IMR-90 (cell line): ENCODE measurements around the gene NHLRC1. TPM values are rescaled to one million over a fixed set of nuclear protein-coding genes. Genes with fewer than 3 reads are reported as not detected.

Source experiments
- ATAC-seq: fragments of 200-7000 bp; cut with Tn5 transposase; 2 replicates; pipeline ENCODE4 v1.9.1; 2020; ENCODE audit warnings: low read depth, mild to moderate bottlenecking, moderate library complexity
- BruUV-seq: library from RNA; stranded (reverse); fragments of 400-500 nt; replicated peaks from 2 replicates; lab custom pipeline; 2021; lab: Mats Ljungman, UMichigan
- CTCF ChIA-PET: fragments of 300-600 bp; formaldehyde crosslinking; extraction: SDS; loops from one replicate; lab custom pipeline; 2021; ENCODE audit warnings: antibody characterized with exemption; lab: Yijun Ruan, JAX
- POLR2A ChIA-PET: fragments of 300-600 bp; sonication (Branson Sonifier 250); formaldehyde crosslinking; loops from one replicate; lab custom pipeline; 2022; ENCODE audit warnings: antibody characterized with exemption; ENCODE audit not compliant: unreplicated experiment; lab: Charles Lee
- DNase-seq: peaks from one replicate; pipeline ENCODE4 v3.0.0; 2013
- H2AFZ ChIP-seq: replicated peaks from 2 replicates; pipeline ENCODE3; 2013; ENCODE audit warnings: low read length, mild to moderate bottlenecking; ENCODE audit not compliant: poor library complexity
- H2AK5ac ChIP-seq: 2 replicates; pipeline ENCODE4 v1.6.1; 2013; ENCODE audit warnings: low read depth, low read length, inconsistent platforms
- H2AK9ac ChIP-seq: replicated peaks from 2 replicates; pipeline ENCODE3; 2013; ENCODE audit warnings: mild to moderate bottlenecking, low read depth, low read length, moderate library complexity; ENCODE audit not compliant: poor library complexity
- H2BK120ac ChIP-seq: 2 replicates; pipeline ENCODE4 v1.6.1; 2013; ENCODE audit warnings: low read depth, low read length, inconsistent platforms
- H2BK15ac ChIP-seq: 3 replicates; pipeline ENCODE4 v1.6.1; 2013; ENCODE audit warnings: low read depth, low read length, inconsistent platforms
- H2BK20ac ChIP-seq: 2 replicates; pipeline ENCODE4 v1.6.1; 2013; ENCODE audit warnings: low read depth, mild to moderate bottlenecking, inconsistent platforms, low read length, moderate library complexity
- H2BK5ac ChIP-seq: 2 replicates; pipeline ENCODE4 v1.6.1; 2013; ENCODE audit warnings: mild to moderate bottlenecking, low read depth, low read length, inconsistent platforms; ENCODE audit not compliant: poor library complexity, severe bottlenecking
- H3K14ac ChIP-seq: replicated peaks from 2 replicates; pipeline ENCODE4 v1.6.1; 2013; ENCODE audit warnings: low read depth, low read length, inconsistent platforms
- H3K18ac ChIP-seq: 2 replicates; pipeline ENCODE4 v1.6.1; 2013; ENCODE audit warnings: low read depth, low read length, control low read depth
- H3K23ac ChIP-seq: 2 replicates; pipeline ENCODE4 v1.6.1; 2013; ENCODE audit warnings: low read depth, low read length, inconsistent platforms
- H3K27ac ChIP-seq: 2 replicates; pipeline ENCODE4 v1.5.1; 2013; ENCODE audit warnings: mild to moderate bottlenecking, control low read depth, low read length; ENCODE audit not compliant: insufficient read depth
- H3K27me3 ChIP-seq: 2 replicates; pipeline ENCODE4 v1.6.1; 2013; ENCODE audit warnings: low read length; ENCODE audit not compliant: control insufficient read depth, insufficient read depth
- H3K36me3 ChIP-seq: 2 replicates; pipeline ENCODE4 v1.6.1; 2013; ENCODE audit warnings: low read length, mixed read lengths; ENCODE audit not compliant: control insufficient read depth, insufficient read depth
- H3K4ac ChIP-seq: 2 replicates; pipeline ENCODE4 v1.6.1; 2013; ENCODE audit warnings: low read depth, low read length, inconsistent platforms
- H3K4me1 ChIP-seq: 2 replicates; pipeline ENCODE4 v1.6.1; 2013; ENCODE audit warnings: low read length, mixed read lengths; ENCODE audit not compliant: control insufficient read depth, insufficient read depth
- H3K4me2 ChIP-seq: 2 replicates; pipeline ENCODE4 v1.6.1; 2013; ENCODE audit warnings: low read depth, mild to moderate bottlenecking, control low read depth, low read length, moderate library complexity
- H3K4me3 ChIP-seq: 2 replicates; pipeline ENCODE4 v1.5.1; 2013; ENCODE audit warnings: low read depth, mild to moderate bottlenecking, control low read depth, low read length, moderate library complexity; ENCODE audit not compliant: insufficient read depth
- H3K56ac ChIP-seq: 2 replicates; pipeline ENCODE4 v1.6.1; 2013; ENCODE audit warnings: low read length, inconsistent platforms; ENCODE audit not compliant: insufficient read depth; ENCODE audit errors: extremely low read depth
- H3K79me1 ChIP-seq, 2 experiments: 2 replicates each; pipeline ENCODE4 v1.6.1; 2013; ENCODE audit warnings: low read length in 2 of 2, inconsistent platforms in 1 of 2, low read depth in 1 of 2
- H3K9ac ChIP-seq: 2 replicates; pipeline ENCODE4 v1.6.1; 2013; ENCODE audit warnings: low read depth, low read length, control low read depth
- H3K9me1 ChIP-seq: 2 replicates; pipeline ENCODE4 v1.6.1; 2013; ENCODE audit warnings: low read length, inconsistent platforms; ENCODE audit not compliant: insufficient read depth
- H3K9me3 ChIP-seq: 2 replicates; pipeline ENCODE4 v1.6.1; 2013; ENCODE audit warnings: low read length; ENCODE audit not compliant: control insufficient read depth, insufficient read depth
- H4K20me1 ChIP-seq: 2 replicates; pipeline ENCODE4 v1.6.1; 2013; ENCODE audit warnings: low read length, inconsistent platforms; ENCODE audit not compliant: insufficient read depth
- H4K5ac ChIP-seq: 2 replicates; pipeline ENCODE4 v1.6.1; 2013; ENCODE audit warnings: mild to moderate bottlenecking, low read depth, low read length, control low read depth
- H4K8ac ChIP-seq, 2 experiments: 2 replicates each; pipeline ENCODE4 v1.6.1; 2013; ENCODE audit warnings: low read depth in 2 of 2, low read length in 2 of 2, control low read depth in 1 of 2, inconsistent platforms in 1 of 2
- H4K91ac ChIP-seq: 2 replicates; pipeline ENCODE4 v1.6.1; 2013; ENCODE audit warnings: low read depth, low read length, inconsistent platforms; ENCODE audit not compliant: insufficient read depth
- BHLHE40 ChIP-seq: fragments of 150-350 bp; IDR thresholded peaks from 2 replicates; pipeline ENCODE4 v1.6.1; 2016; ENCODE audit warnings: mild to moderate bottlenecking, low read depth, low read length
- FOS ChIP-seq: fragments of 150-350 bp; IDR thresholded peaks from 2 replicates; pipeline ENCODE4 v1.6.1; 2016; ENCODE audit warnings: low read depth, low read length
- MAFK ChIP-seq: IDR thresholded peaks from 2 replicates; pipeline ENCODE4 v1.6.1; 2012; ENCODE audit warnings: low read depth, low read length, improper control_type of control experiment
- MXI1 ChIP-seq: IDR thresholded peaks from 2 replicates; pipeline ENCODE4 v1.6.1; 2012; ENCODE audit warnings: low read depth, mild to moderate bottlenecking, low read length, moderate library complexity, borderline replicate concordance
- RAD21 ChIP-seq: IDR thresholded peaks from 2 replicates; pipeline ENCODE4 v1.6.1; 2012; ENCODE audit warnings: low read length, improper control_type of control experiment
- WGBS, 2 experiments: methylation state at CpG; one replicate each; pipeline versions ENCODE4 v1.1.5 to v1.1.7; 2013; ENCODE audit warnings: missing lambda C conversion rate in 2 of 2; ENCODE audit not compliant: insufficient read length in 1 of 2; ENCODE audit errors: extremely low coverage in 2 of 2; 5-methylcytosine and 5-hydroxymethylcytosine counted together
- dilution Hi-C: fragments of 300-500 bp; cut with HindIII; formaldehyde crosslinking; loops from one replicate; pipeline ENCODE4 v1.14.3; 2018; ENCODE audit warnings: low sequenced_read_pairs; ENCODE audit not compliant: unreplicated experiment
- in situ Hi-C: fragments of 300-500 bp; cut with MboI; formaldehyde crosslinking; loops from 3 replicates; pipeline ENCODE4 v1.14.3; 2019; ENCODE audit warnings: low sequenced_read_pairs, inconsistent platforms, mixed read lengths
- intact Hi-C: fragments of 100-400 bp; cut with micrococcal nuclease; formaldehyde crosslinking; loops from 2 replicates; pipeline ENCODE4 v1.10.0; 2022
- polyA plus RNA-seq, 3 experiments: library from polyadenylated mRNA; depleted of rRNA; stranded (reverse); fragments of >200 nt; gene quantifications; 2 replicates each; pipeline ENCODE4 v1.2.3, GENCODE V29; 2012; ENCODE audit warnings: low replicate concordance in 1 of 3
- total RNA-seq: library from RNA; depleted of rRNA; stranded (reverse); fragments of >200 nt; gene quantifications from 2 replicates; pipeline ENCODE4 v1.2.3, GENCODE V29; 2012

Gene NHLRC1
- total and polyA plus RNA-seq, 2 of the 4 experiments (the other 2 are of a cell fraction): 1.1 TPM

DNA sequence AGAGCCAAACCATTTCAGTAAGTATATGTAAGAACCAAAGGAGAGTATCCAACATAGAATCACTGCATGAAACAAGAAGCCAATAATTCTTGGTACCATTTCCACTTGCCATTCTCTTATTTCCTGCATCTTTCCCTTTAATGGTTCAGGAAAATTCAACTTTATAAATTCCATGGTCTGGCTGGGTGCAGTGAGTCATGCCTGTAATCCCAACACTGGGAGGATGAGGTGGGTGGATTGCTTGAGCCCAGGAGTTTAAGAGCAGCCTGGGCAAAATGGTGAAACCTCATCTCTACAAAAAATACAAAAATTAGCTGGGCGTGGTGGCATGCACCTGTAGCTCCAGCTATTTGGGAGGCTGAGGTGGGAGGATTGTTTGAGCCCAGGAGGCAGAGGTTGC lies 21.2 kb downstream of the NHLRC1 start:
- CTCF ChIA-PET: no interaction called here

More for the DNA sequence above, 21.2 kb downstream of the NHLRC1 start:
- Histone ChIP-seq H3K14ac (no peak overlapping the region), H3K27me3 (no peaks in the 10 kb centered on the region), H2AK5ac (no peak overlapping the region), H3K79me1 (no peaks in the 10 kb centered on the region), H2BK20ac (no peak overlapping the region), H4K91ac (no peak overlapping the region), H3K56ac (no peak overlapping the region), H3K4me2 (no peak overlapping the region), H3K9me3 (no peaks in the 10 kb centered on the region), H2BK15ac (no peak overlapping the region), H3K9ac (no peak overlapping the region), H3K4ac (no peak overlapping the region), H4K20me1 (no peaks in the 10 kb centered on the region), H2BK5ac (no peak overlapping the region), H2AK9ac (no peak overlapping the region), H4K5ac (no peak overlapping the region), H3K18ac (no peak overlapping the region), H3K9me1 (peaks cover 7% of the 10 kb centered on the region; the same call in 1 of the 2 replicates), H2BK120ac (no peak overlapping the region), H4K8ac (no peak overlapping the region), H3K27ac (no peak overlapping the region), H3K36me3 (no peaks in the 10 kb centered on the region), H3K4me3 (no peak overlapping the region), H3K23ac (no peak overlapping the region), H2AFZ (no peak overlapping the region), H3K4me1 (peaks cover 3% of the 10 kb centered on the region)
- no TSS peak for BruUV-seq
- dilution Hi-C loops: no loop called here
- WGBS, 2 experiments: no CpG with 5 or more reads among the region's 1 CpG
- peak; percentile 73 for DNase-seq
- intact Hi-C loops: no loop called here
- POLR2A ChIA-PET: no interaction called here
- ATAC-seq: peak; percentile 92
- in situ Hi-C loops: no loop called here
- TF ChIP-seq BHLHE40 (no peak), RAD21 (no peak), MAFK (no peak), FOS (peak; percentile 42; the same call in 1 of the 2 replicates), MXI1 (no peak)
